Smooth muscle cell of the pulmonary artery (primary cell): Measurements from ENCODE around the gene BLVRA. TPM values are rescaled to one million over a fixed set of nuclear protein-coding genes. Genes with fewer than 3 reads are reported as not detected.

Experiments
- total RNA-seq: library from RNA; depleted of rRNA; stranded (reverse); fragments of >200 nt; gene quantifications from 2 replicates; pipeline ENCODE4 v1.2.3, GENCODE V29; 2014

BLVRA gene
- total RNA-seq, result 22.7 and 26.3 TPM in 2 replicates

DNA sequence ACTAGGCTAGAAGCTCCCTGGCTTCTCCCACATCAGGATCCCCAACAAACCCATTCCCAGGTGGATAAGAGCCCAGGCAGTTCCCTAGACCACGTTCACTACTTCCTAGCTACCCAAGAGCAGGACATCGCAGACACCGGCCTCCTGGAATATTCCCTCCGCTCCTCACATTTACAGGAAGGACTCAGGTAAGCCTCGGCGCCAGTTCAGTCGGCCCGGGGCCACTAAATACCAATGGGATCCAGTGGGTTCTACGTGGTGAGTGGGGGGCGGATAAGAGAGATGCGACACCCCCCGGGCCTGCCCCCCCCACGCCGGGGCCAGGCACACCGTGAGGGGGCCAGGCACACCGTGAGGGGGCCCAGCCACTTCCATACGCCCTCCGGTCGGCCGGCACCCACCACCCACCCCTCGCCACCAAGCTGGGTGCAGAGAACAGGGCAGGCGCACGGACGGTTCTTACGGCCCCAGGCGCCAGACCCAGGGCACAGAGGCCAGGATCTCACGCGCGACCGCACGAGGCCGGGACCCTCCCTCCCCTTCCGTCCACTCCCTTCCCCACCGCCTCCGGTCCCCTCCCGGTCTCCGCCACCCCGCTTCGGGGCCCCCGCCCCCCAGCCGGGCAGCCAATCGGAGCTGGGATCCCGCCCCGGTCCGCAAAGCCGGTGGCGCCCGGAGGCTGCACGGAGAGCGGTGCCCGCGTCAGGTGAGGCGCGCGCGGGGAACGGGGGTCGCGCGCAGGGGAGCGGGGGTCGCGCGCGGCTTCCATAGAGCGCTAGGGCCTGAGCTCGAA, at the start of gene BLVRA:
Gene BLVRA (plus strand): TSS at position 652 of the 793 bp plus-strand sequence. CDS start 12,479 bp downstream, outside the sequence.

DNA sequence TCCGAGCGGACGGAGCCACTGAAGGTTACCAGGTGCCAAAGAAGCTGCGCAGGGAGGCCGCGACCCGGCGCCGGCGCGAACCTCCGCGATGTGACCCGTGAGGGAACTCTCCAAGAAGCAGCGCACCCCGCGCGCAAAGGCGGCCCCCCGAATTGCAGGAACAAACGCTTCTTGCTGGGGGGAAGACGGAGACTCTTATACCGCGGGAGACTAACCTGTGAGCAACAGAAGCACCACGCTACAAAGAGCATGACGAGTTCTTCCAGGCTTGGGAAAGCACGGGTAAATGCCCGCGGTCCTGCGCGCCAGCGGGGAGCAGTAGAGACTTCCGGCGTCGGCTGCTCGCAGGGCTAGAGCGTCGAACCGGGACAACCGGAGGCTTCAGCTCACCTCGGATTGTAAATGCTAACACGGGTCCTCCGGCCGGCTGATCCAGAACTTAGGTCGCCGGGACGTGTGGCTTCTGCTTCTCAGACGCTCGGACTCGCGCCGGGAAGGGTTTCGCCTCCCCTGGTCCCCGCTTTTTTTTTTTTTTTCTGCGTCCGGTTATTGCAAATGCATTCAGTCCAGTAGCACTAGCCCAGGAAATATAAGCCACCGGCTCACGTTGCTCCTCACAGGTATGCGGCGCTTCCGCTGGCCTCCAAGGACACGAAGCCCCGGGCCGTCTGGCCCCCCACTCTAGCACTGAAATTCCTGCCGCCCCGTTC, 29.1 kb upstream of the BLVRA start, which contains the start of gene COA1:
Gene COA1 (minus strand): TSS at position 310 of the 710 bp plus-strand sequence. CDS start 80,909 bp downstream, outside the sequence.

Other genes starting within 250 kb of the BLVRA start
- 62.4 and 83.1 TPM in 2 replicates for gene STK17A, start 175.6 kb upstream of the BLVRA start, total RNA-seq
- 29.5 and 34.9 TPM in 2 replicates for gene COA1, start 29.2 kb upstream of the BLVRA start, total RNA-seq
- gene MRPS24, start 110.8 kb downstream of the BLVRA start, total RNA-seq, result 54.7 and 56.6 TPM in 2 replicates
- gene URGCP, start 147.9 kb downstream of the BLVRA start, total RNA-seq, result 29.5 and 35.7 TPM in 2 replicates
- 14.6 and 23.3 TPM in 2 replicates for gene UBE2D4, start 167.8 kb downstream of the BLVRA start, total RNA-seq
- gene SPDYE1, start 239.2 kb downstream of the BLVRA start, total RNA-seq, result not detected in 2 replicates